ENCODE results near the gene HNRNPH1.
"Not testable (repeated sequence)": the region's sequence is repeated elsewhere in the genome, so short reads cannot be mapped to it uniquely, and the experiment has no call there.

The HNRNPH1 gene

GRCh38 chr5:179623003-179623905, at the start of gene HNRNPH1:
HNRNPH1 (minus strand) TSS chr5:179623671; CDS start chr5:179623133, 538 bp downstream.
- in situ Hi-C loops (cut with HindIII; ENCODE audit: low sequenced_read_pairs): no loop called here

GRCh38 chr5:179668391-179668790, 44.9 kb upstream of the HNRNPH1 start:
- in situ Hi-C loops (cut with HindIII; ENCODE audit: low sequenced_read_pairs): no loop called here

- in situ Hi-C loops (cut with HindIII; ENCODE audit: low sequenced_read_pairs): not testable (repeated sequence)
Observed at GRCh38 chr5:179661647-179662046, 38.2 kb upstream of the HNRNPH1 start.

GRCh38 chr5:179658179-179658856, 34.8 kb upstream of the HNRNPH1 start:
- in situ Hi-C loops (cut with HindIII; ENCODE audit: low sequenced_read_pairs): not testable (repeated sequence)

- in situ Hi-C loops (cut with HindIII; ENCODE audit: low sequenced_read_pairs): not testable (repeated sequence)
Observed at GRCh38 chr5:179657302-179658178, 34.1 kb upstream of the HNRNPH1 start.

- in situ Hi-C loops (cut with HindIII; ENCODE audit: low sequenced_read_pairs): not testable (repeated sequence)
Observed at GRCh38 chr5:179653135-179653534, 29.7 kb upstream of the HNRNPH1 start.

GRCh38 chr5:179650245-179650644, 26.8 kb upstream of the HNRNPH1 start:
- in situ Hi-C loops (cut with HindIII; ENCODE audit: low sequenced_read_pairs): not testable (repeated sequence)

GRCh38 chr5:179649166-179649703, 25.8 kb upstream of the HNRNPH1 start:
- in situ Hi-C loops (cut with HindIII; ENCODE audit: low sequenced_read_pairs): not testable (repeated sequence)

- in situ Hi-C loops (cut with HindIII; ENCODE audit: low sequenced_read_pairs): no loop called here
Observed at GRCh38 chr5:179648410-179648809, 24.9 kb upstream of the HNRNPH1 start.

- in situ Hi-C loops (cut with HindIII; ENCODE audit: low sequenced_read_pairs): not testable (repeated sequence)
Observed at GRCh38 chr5:179644766-179645165, 21.3 kb upstream of the HNRNPH1 start.

GRCh38 chr5:179643141-179643920, 19.9 kb upstream of the HNRNPH1 start:
- in situ Hi-C loops (cut with HindIII; ENCODE audit: low sequenced_read_pairs): not testable (repeated sequence)

- in situ Hi-C loops (cut with HindIII; ENCODE audit: low sequenced_read_pairs): not testable (repeated sequence)
Observed at GRCh38 chr5:179642626-179643025, 19.2 kb upstream of the HNRNPH1 start.

- in situ Hi-C loops (cut with HindIII; ENCODE audit: low sequenced_read_pairs): not testable (repeated sequence)
Observed at GRCh38 chr5:179641745-179642144, 18.3 kb upstream of the HNRNPH1 start.

GRCh38 chr5:179639296-179639695, 15.8 kb upstream of the HNRNPH1 start:
- in situ Hi-C loops (cut with HindIII; ENCODE audit: low sequenced_read_pairs): not testable (repeated sequence)

GRCh38 chr5:179634370-179635172, 11.1 kb upstream of the HNRNPH1 start:
- in situ Hi-C loops (cut with HindIII; ENCODE audit: low sequenced_read_pairs): not testable (repeated sequence)

GRCh38 chr5:179633501-179634369, 10.3 kb upstream of the HNRNPH1 start:
- in situ Hi-C loops (cut with HindIII; ENCODE audit: low sequenced_read_pairs): not testable (repeated sequence)

GRCh38 chr5:179624841-179625271, 1.4 kb upstream of the HNRNPH1 start:
- in situ Hi-C loops (cut with HindIII; ENCODE audit: low sequenced_read_pairs): no loop called here

Data from DLD1 (cell line).